BLaER1 treated with 17β-estradiol and CSF1 and Interleukin-3, amounts not matched to agents 10 nM and 100 nM (cell line): ENCODE results near the gene MSI2.
A peak's percentile ranks its signal among the peaks of the same experiment; 100 is the strongest.

Source experiments
- H3K27ac ChIP-seq, 11 experiments: shearing (Covaris generic); formaldehyde crosslinking; 2 replicates each; pipeline ENCODE4 v1.8.1; 2022
- H3K27me3 ChIP-seq, 11 experiments: shearing (Covaris generic); formaldehyde crosslinking; 2 replicates each; pipeline ENCODE4 v1.8.1; 2022
- H3K36me3 ChIP-seq, 11 experiments: shearing (Covaris generic); formaldehyde crosslinking; 2 replicates each; pipeline ENCODE4 v1.8.1; 2022
- H3K4me1 ChIP-seq, 10 experiments: shearing (Covaris generic); formaldehyde crosslinking; 2 replicates each; pipeline ENCODE4 v1.8.1; 2022
- H3K4me2 ChIP-seq, 11 experiments: shearing (Covaris generic); formaldehyde crosslinking; 2 replicates each; pipeline ENCODE4 v1.8.1; 2022
- H3K4me3 ChIP-seq, 10 experiments: shearing (Covaris generic); formaldehyde crosslinking; 2 replicates each; pipeline ENCODE4 v1.8.1; 2022
- H3K9ac ChIP-seq, 11 experiments: shearing (Covaris generic); formaldehyde crosslinking; 2 replicates each; pipeline ENCODE4 v1.8.1; 2022
- H3K9me3 ChIP-seq, 11 experiments: shearing (Covaris generic); formaldehyde crosslinking; replicated peaks in 1 of 11; 2 replicates each; pipeline ENCODE4 v1.8.1; 2022
- H4K20me1 ChIP-seq, 11 experiments: shearing (Covaris generic); formaldehyde crosslinking; 2 replicates each; pipeline ENCODE4 v1.8.1; 2022
- Cebpa-rat ChIP-seq, 11 experiments: shearing (Covaris generic); IDR thresholded peaks; 2 replicates each; pipeline ENCODE4 v1.8.1; 2022

MSI2 gene

GRCh38 chr17:57466017-57466471, 209.7 kb downstream of the MSI2 start:
- Histone ChIP-seq H3K27ac (peak overlapping the region in 8 of 11 experiments; percentile 57 to 93 (median 78); a peak in 16 of 22 replicates), H3K4me3 (no peak overlapping the region), H3K36me3 (peaks cover 0 to 30% (median 0%) of the 10 kb centered on the region in 11 experiments; a peak in 4 of 22 replicates), H3K9ac (peak overlapping the region in 8 of 11 experiments; percentile 1 to 70 (median 53); a peak in 16 of 22 replicates), H3K27me3 (no peaks in the 10 kb centered on the region), H3K4me2 (peak overlapping the region; percentile 44 to 90 (median 73); a peak in 21 of 22 replicates), H3K4me1 (peaks cover 64 to 100% (median 98%) of the 10 kb centered on the region in 10 experiments), H3K9me3 (peaks cover 0 to 10% (median 6%) of the 10 kb centered on the region in 11 experiments; a peak in 6 of 22 replicates), H4K20me1 (peaks cover 0 to 20% (median 0%) of the 10 kb centered on the region in 11 experiments; a peak in 4 of 22 replicates)
- TF ChIP-seq Cebpa-rat (IDR thresholded peaks at IDR 0.05): no peak

- peaks cover 0 to 20% (median 0%) of the 10 kb centered on the region in 11 experiments; a peak in 4 of 22 replicates for H4K20me1 ChIP-seq
- H3K9me3 ChIP-seq: peaks cover 0 to 10% (median 6%) of the 10 kb centered on the region in 11 experiments; a peak in 6 of 22 replicates
- peaks cover 0 to 30% (median 0%) of the 10 kb centered on the region in 11 experiments; a peak in 4 of 22 replicates for H3K36me3 ChIP-seq
- H3K9ac ChIP-seq: peak overlapping the region in 7 of 11 experiments; percentile 1 to 70 (median 55); a peak in 8 of 22 replicates
- peaks cover 60 to 100% (median 98%) of the 10 kb centered on the region in 10 experiments for H3K4me1 ChIP-seq
- TF ChIP-seq Cebpa-rat (IDR thresholded peaks at IDR 0.05): no peak
- H3K27me3 ChIP-seq: no peaks in the 10 kb centered on the region
- H3K4me2 ChIP-seq: peak overlapping the region in 9 of 11 experiments; percentile 44 to 90 (median 79); a peak in 15 of 22 replicates
- H3K4me3 ChIP-seq: no peak overlapping the region
- peak overlapping the region in 7 of 11 experiments; percentile 57 to 93 (median 80); a peak in 14 of 22 replicates for H3K27ac ChIP-seq
These were observed 210.2 kb downstream of the MSI2 start for GRCh38 chr17:57466521-57466920.

GRCh38 chr17:57467226-57467625, 210.9 kb downstream of the MSI2 start:
- Histone ChIP-seq H3K27me3 (no peaks in the 10 kb centered on the region), H3K4me2 (peak overlapping the region in 9 of 11 experiments; percentile 53 to 90 (median 68); a peak in 14 of 22 replicates), H3K36me3 (peaks cover 0 to 23% (median 0%) of the 10 kb centered on the region in 11 experiments; a peak in 3 of 22 replicates), H3K9ac (peak overlapping the region in 2 of 11 experiments; percentile 64 to 79; a peak in 4 of 22 replicates), H3K27ac (peak overlapping the region in 6 of 11 experiments; percentile 75 to 93 (median 82); a peak in 12 of 22 replicates), H3K4me1 (peaks cover 60 to 100% (median 98%) of the 10 kb centered on the region in 10 experiments), H3K9me3 (peaks cover 0 to 10% (median 6%) of the 10 kb centered on the region in 11 experiments; a peak in 6 of 22 replicates), H4K20me1 (peaks cover 0 to 25% (median 0%) of the 10 kb centered on the region in 11 experiments; a peak in 4 of 22 replicates), H3K4me3 (no peak overlapping the region)
- no peak for TF ChIP-seq Cebpa-rat (IDR thresholded peaks at IDR 0.05)

GRCh38 chr17:57467801-57468200, 211.5 kb downstream of the MSI2 start:
- H3K4me1 ChIP-seq: peaks cover 55 to 100% (median 98%) of the 10 kb centered on the region in 10 experiments
- no peaks in the 10 kb centered on the region for H3K27me3 ChIP-seq
- 0 out of 20 replicates have a peak overlapping the region, but pooled peaks of 1 of the 10 experiments have one; percentile 6 for H3K4me3 ChIP-seq
- H4K20me1 ChIP-seq: peaks cover 0 to 29% (median 0%) of the 10 kb centered on the region in 11 experiments; a peak in 4 of 22 replicates
- peak overlapping the region in 5 of 11 experiments; percentile 61 to 79 (median 75); a peak in 9 of 22 replicates for H3K9ac ChIP-seq
- no peak; a peak in 1 of 22 replicates for TF ChIP-seq Cebpa-rat (IDR thresholded peaks at IDR 0.05)
- H3K4me2 ChIP-seq: peak overlapping the region in 9 of 11 experiments; percentile 53 to 90 (median 68); a peak in 17 of 22 replicates
- H3K36me3 ChIP-seq: peaks cover 0 to 18% (median 0%) of the 10 kb centered on the region in 11 experiments; a peak in 3 of 22 replicates
- H3K9me3 ChIP-seq: peaks cover 0 to 10% (median 6%) of the 10 kb centered on the region in 11 experiments; a peak in 6 of 22 replicates
- H3K27ac ChIP-seq: peak overlapping the region in 8 of 11 experiments; percentile 71 to 93 (median 80); a peak in 15 of 22 replicates

GRCh38 chr17:57468932-57469775, 212.8 kb downstream of the MSI2 start:
- Histone ChIP-seq H3K36me3 (peaks cover 0 to 20% (median 0%) of the 10 kb centered on the region in 11 experiments; a peak in 4 of 22 replicates), H3K27me3 (no peaks in the 10 kb centered on the region), H3K9me3 (peaks cover 0 to 10% (median 6%) of the 10 kb centered on the region in 11 experiments; a peak in 6 of 22 replicates), H3K4me2 (peak overlapping the region; percentile 31 to 90 (median 65)), H3K27ac (peak overlapping the region in 10 of 11 experiments; percentile 5 to 93 (median 78); a peak in 17 of 22 replicates), H3K4me3 (peak overlapping the region in 2 of 10 experiments; percentile 6 to 16; a peak in 1 of 20 replicates), H3K4me1 (peaks cover 54 to 100% (median 98%) of the 10 kb centered on the region in 10 experiments), H3K9ac (peak overlapping the region in 8 of 11 experiments; percentile 53 to 79 (median 70); a peak in 16 of 22 replicates), H4K20me1 (peaks cover 0 to 39% (median 6%) of the 10 kb centered on the region in 11 experiments; a peak in 8 of 22 replicates)
- no peak for TF ChIP-seq Cebpa-rat (IDR thresholded peaks at IDR 0.05)

GRCh38 chr17:57470906-57471305, 214.6 kb downstream of the MSI2 start:
- peaks cover 0 to 10% (median 6%) of the 10 kb centered on the region in 11 experiments; a peak in 6 of 22 replicates for H3K9me3 ChIP-seq
- H3K27me3 ChIP-seq: no peaks in the 10 kb centered on the region
- H3K36me3 ChIP-seq: peaks cover 0 to 38% (median 0%) of the 10 kb centered on the region in 11 experiments; a peak in 4 of 22 replicates
- peak overlapping the region in 10 of 11 experiments; percentile 26 to 89 (median 86); a peak in 18 of 22 replicates for H3K4me2 ChIP-seq
- TF ChIP-seq Cebpa-rat (IDR thresholded peaks at IDR 0.05): no peak
- peaks cover 0 to 49% (median 5%) of the 10 kb centered on the region in 11 experiments; a peak in 7 of 22 replicates for H4K20me1 ChIP-seq
- H3K4me1 ChIP-seq: peaks cover 40 to 100% (median 98%) of the 10 kb centered on the region in 10 experiments
- peak overlapping the region in 5 of 11 experiments; percentile 43 to 74 (median 68); a peak in 8 of 22 replicates for H3K9ac ChIP-seq
- peak overlapping the region in 6 of 11 experiments; percentile 55 to 93 (median 71); a peak in 10 of 22 replicates for H3K27ac ChIP-seq
- H3K4me3 ChIP-seq: peak overlapping the region in 1 of 10 experiments; percentile 11; a peak in 1 of 20 replicates

GRCh38 chr17:57471868-57472368, 215.6 kb downstream of the MSI2 start:
- H3K9me3 ChIP-seq: peaks cover 0 to 10% (median 6%) of the 10 kb centered on the region in 11 experiments; a peak in 6 of 22 replicates
- H3K9ac ChIP-seq: peak overlapping the region in 8 of 11 experiments; percentile 43 to 74 (median 57); a peak in 16 of 22 replicates
- TF ChIP-seq Cebpa-rat (IDR thresholded peaks at IDR 0.05): no peak
- peaks cover 0 to 47% (median 0%) of the 10 kb centered on the region in 11 experiments; a peak in 4 of 22 replicates for H3K36me3 ChIP-seq
- peaks cover 38 to 100% (median 98%) of the 10 kb centered on the region in 10 experiments for H3K4me1 ChIP-seq
- no peaks in the 10 kb centered on the region for H3K27me3 ChIP-seq
- peak overlapping the region; percentile 25 to 89 (median 86); a peak in 20 of 22 replicates for H3K4me2 ChIP-seq
- H3K4me3 ChIP-seq: 0 out of 20 replicates have a peak overlapping the region, but pooled peaks of 1 of the 10 experiments have one; percentile 13
- peaks cover 0 to 57% (median 5%) of the 10 kb centered on the region in 11 experiments; a peak in 7 of 22 replicates for H4K20me1 ChIP-seq
- peak overlapping the region in 8 of 11 experiments; percentile 52 to 93 (median 66); a peak in 16 of 22 replicates for H3K27ac ChIP-seq
